ENCODE results near the gene EMP2. TPM values are rescaled to one million over a fixed set of nuclear protein-coding genes. Genes with fewer than 3 reads are reported as not detected.

Gene EMP2
- total RNA-seq, 4 donors from 2014 or later: 7.9 to 13.5 (median 11.7) TPM

GRCh38 chr16:10614685-10615084, 34.3 kb upstream of the EMP2 start:
- no peak for DNase-seq
- no peaks in the 10 kb centered on the region for H3K9me3 ChIP-seq
- no peak overlapping the region for H3K4me3 ChIP-seq
- no peaks in the 10 kb centered on the region for H3K36me3 ChIP-seq
- no peak overlapping the region for H3K27ac ChIP-seq
- no peak for ATAC-seq
- TF ChIP-seq, protein P1, sequence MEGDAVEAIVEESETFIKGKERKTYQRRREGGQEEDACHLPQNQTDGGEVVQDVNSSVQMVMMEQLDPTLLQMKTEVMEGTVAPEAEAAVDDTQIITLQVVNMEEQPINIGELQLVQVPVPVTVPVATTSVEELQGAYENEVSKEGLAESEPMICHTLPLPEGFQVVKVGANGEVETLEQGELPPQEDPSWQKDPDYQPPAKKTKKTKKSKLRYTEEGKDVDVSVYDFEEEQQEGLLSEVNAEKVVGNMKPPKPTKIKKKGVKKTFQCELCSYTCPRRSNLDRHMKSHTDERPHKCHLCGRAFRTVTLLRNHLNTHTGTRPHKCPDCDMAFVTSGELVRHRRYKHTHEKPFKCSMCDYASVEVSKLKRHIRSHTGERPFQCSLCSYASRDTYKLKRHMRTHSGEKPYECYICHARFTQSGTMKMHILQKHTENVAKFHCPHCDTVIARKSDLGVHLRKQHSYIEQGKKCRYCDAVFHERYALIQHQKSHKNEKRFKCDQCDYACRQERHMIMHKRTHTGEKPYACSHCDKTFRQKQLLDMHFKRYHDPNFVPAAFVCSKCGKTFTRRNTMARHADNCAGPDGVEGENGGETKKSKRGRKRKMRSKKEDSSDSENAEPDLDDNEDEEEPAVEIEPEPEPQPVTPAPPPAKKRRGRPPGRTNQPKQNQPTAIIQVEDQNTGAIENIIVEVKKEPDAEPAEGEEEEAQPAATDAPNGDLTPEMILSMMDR (IDR thresholded peaks at IDR 0.05 in 4 of 5, conservative IDR thresholded peaks at IDR 0.05 in 1 of 5): no peak
- no peak for TF ChIP-seq POLR2A (IDR thresholded peaks at IDR 0.05)
- H3K27me3 ChIP-seq: no peaks in the 10 kb centered on the region
- intact Hi-C loops (cut with DNase I; ENCODE audit: low total_unique reads) (no loop called here), in situ Hi-C loops (cut with MboI; ENCODE audit: low sequenced_read_pairs in 4 of 4) (no loop called here)
- H3K4me1 ChIP-seq: no peaks in the 10 kb centered on the region

DNA sequence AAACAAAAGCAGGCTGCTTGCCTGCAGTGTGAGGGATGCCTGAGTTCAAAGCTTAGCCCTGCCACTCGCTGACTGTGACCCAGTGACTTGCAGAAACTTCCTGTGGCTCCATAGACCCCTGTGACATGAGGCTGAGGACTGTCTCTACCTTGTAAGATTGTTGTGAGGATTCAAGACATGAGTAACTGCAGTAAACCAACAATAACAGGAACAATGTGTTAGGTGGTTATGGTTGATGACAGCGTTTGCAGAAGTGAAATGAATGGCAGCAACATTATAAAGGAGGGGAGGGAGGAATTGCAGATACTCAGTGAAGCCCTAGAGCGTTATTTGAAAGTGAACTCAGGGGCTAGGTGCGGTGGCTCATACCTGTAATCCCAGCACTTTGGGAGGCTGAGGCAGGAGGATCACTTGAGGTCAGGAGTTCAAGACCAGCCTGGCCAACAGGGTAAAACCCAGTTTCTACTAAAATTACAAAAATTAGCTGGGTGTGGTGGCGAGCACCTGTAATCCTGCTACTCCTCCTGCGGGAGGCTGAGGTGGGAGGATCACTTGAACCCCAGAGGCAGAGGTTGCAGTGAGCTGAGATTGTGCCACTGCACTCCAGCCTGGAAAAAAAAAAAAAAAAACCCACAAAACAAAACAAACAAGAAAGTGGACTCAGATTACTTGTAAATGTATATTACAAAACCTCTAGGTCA, 33.5 kb upstream of the EMP2 start:
- no peak for DNase-seq
- TF ChIP-seq, protein P1 (IDR thresholded peaks at IDR 0.05 in 4 of 5, conservative IDR thresholded peaks at IDR 0.05 in 1 of 5): no peak
- TF ChIP-seq POLR2A (IDR thresholded peaks at IDR 0.05): no peak
- H3K36me3 ChIP-seq: no peaks in the 10 kb centered on the region
- H3K27me3 ChIP-seq: no peaks in the 10 kb centered on the region
- intact Hi-C loops (cut with DNase I; ENCODE audit: low total_unique reads) (no loop called here), in situ Hi-C loops (cut with MboI; ENCODE audit: low sequenced_read_pairs in 4 of 4) (no loop called here)
- peaks cover 0 to 6% of the 10 kb centered on the region in 2 donors for H3K4me1 ChIP-seq
- ATAC-seq: no peak
- H3K27ac ChIP-seq: no peak overlapping the region
- no peak overlapping the region for H3K4me3 ChIP-seq
- H3K9me3 ChIP-seq: no peaks in the 10 kb centered on the region

DNA sequence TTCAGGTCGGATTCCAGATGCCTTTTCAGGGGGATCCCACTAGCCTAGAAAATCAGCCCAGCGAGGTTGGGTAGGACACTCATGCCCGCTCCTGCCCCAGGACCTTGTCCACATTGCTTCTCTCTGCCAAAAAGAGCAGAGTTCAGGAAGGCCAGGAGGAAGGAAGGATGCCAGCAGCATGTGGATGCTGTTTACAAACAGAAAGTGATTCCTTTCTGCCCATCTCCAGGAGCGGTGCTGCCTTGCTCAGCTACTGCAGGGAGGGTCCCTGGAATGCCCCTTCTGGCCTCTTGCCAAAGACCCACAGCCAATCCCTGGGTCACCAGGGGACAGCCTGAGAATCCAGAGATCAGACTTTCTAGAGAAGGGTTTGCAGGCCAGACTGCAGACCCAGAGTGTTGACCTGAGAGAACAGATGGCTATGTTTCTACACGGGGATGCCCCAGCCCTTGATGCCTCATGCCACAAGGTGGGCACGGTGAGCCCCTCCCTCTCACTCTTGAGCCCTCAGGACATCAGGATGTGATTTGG, 32.3 kb upstream of the EMP2 start:
- no peak for DNase-seq
- H3K27ac ChIP-seq: no peak overlapping the region
- intact Hi-C loops (cut with DNase I; ENCODE audit: low total_unique reads) (no loop called here), in situ Hi-C loops (cut with MboI; ENCODE audit: low sequenced_read_pairs in 4 of 4) (no loop called here)
- peaks cover 0 to 6% of the 10 kb centered on the region in 2 donors for H3K4me1 ChIP-seq
- H3K9me3 ChIP-seq: no peaks in the 10 kb centered on the region
- H3K27me3 ChIP-seq: no peaks in the 10 kb centered on the region
- TF ChIP-seq POLR2A (IDR thresholded peaks at IDR 0.05): no peak
- TF ChIP-seq, protein P1 (IDR thresholded peaks at IDR 0.05 in 4 of 5, conservative IDR thresholded peaks at IDR 0.05 in 1 of 5): no peak
- ATAC-seq: no peak
- no peaks in the 10 kb centered on the region for H3K36me3 ChIP-seq
- H3K4me3 ChIP-seq: no peak overlapping the region

DNA sequence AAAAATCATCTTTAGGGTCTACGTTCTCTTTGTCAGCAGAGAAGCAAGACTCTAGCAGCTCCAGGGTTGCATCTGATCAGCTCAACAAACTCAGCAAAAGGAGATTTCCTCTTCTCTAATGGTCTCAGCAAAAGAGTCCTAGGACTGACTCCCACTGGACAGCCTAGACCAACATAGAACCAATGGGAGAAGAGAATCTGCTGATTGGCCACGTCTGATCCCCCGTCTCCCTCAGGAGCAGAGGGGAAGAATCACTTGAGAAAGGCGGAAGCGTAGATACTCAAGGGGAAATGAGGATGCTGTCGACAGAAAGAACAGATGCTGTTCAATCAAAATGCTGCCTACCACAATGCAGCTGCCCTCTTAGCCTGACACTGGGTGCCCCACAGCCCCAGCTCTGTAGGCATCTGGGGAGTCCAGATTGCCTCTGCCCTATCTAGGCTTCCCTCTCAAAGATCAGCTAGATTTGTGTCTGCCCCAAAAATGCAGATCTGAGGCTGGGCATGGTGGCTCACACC, 31.5 kb upstream of the EMP2 start:
- Histone ChIP-seq H3K4me1 (peaks cover 0 to 6% of the 10 kb centered on the region in 2 donors), H3K4me3 (no peak overlapping the region), H3K9me3 (no peaks in the 10 kb centered on the region), H3K36me3 (no peaks in the 10 kb centered on the region), H3K27me3 (no peaks in the 10 kb centered on the region), H3K27ac (no peak overlapping the region)
- TF ChIP-seq, protein P1 (IDR thresholded peaks at IDR 0.05 in 4 of 5, conservative IDR thresholded peaks at IDR 0.05 in 1 of 5): no peak
- no peak for TF ChIP-seq POLR2A (IDR thresholded peaks at IDR 0.05)
- DNase-seq (no peak), ATAC-seq (no peak)
- in situ Hi-C loops (cut with MboI; ENCODE audit: low sequenced_read_pairs in 4 of 4): no loop called here
- intact Hi-C loops (cut with DNase I; ENCODE audit: low total_unique reads): no loop called here
